Measurements from ENCODE around the gene MYCL. TPM values are rescaled to one million over a fixed set of nuclear protein-coding genes. Genes with fewer than 3 reads are reported as not detected.

MYCL gene
- total and polyA plus RNA-seq, 10 donors, result 0.90 to 7.3 (median 4.4) TPM

DNA sequence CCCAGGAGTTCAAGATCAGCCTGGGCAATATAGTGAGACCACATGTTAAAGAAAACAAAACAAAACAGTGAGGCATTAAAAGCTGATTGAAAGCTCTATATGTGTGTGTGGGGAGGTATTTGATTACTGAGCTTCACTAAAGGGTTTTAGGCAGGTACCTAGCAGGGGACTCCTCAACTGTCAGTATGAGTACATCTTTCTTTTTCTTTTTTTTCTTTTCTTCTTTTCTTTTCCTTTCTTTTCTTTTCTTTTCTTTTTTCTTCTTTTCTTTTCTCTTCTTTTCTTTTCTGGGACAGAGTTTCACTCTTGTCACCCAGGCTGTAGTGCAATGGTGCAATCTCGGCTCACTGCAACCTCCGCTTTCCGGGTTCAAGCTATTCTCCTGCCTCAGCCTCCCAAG lies 8.5 kb upstream of the MYCL start:
- DNase-seq, result no peak
- peaks cover 0 to 27% (median 0%) of the 10 kb centered on the region in 7 donors for H3K27me3 ChIP-seq (replicated peaks in 1 of 7)
- H3K9me3 ChIP-seq, result peaks cover 0 to 18% (median 14%) of the 10 kb centered on the region in 8 donors
- TF ChIP-seq POLR2A (IDR thresholded peaks at IDR 0.05) (no peak), POLR2AphosphoS5 (IDR thresholded peaks at IDR 0.05) (no peak)
- TF ChIP-seq, protein P1, sequence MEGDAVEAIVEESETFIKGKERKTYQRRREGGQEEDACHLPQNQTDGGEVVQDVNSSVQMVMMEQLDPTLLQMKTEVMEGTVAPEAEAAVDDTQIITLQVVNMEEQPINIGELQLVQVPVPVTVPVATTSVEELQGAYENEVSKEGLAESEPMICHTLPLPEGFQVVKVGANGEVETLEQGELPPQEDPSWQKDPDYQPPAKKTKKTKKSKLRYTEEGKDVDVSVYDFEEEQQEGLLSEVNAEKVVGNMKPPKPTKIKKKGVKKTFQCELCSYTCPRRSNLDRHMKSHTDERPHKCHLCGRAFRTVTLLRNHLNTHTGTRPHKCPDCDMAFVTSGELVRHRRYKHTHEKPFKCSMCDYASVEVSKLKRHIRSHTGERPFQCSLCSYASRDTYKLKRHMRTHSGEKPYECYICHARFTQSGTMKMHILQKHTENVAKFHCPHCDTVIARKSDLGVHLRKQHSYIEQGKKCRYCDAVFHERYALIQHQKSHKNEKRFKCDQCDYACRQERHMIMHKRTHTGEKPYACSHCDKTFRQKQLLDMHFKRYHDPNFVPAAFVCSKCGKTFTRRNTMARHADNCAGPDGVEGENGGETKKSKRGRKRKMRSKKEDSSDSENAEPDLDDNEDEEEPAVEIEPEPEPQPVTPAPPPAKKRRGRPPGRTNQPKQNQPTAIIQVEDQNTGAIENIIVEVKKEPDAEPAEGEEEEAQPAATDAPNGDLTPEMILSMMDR (IDR thresholded peaks at IDR 0.05 in 8 of 11, conservative IDR thresholded peaks at IDR 0.05 in 3 of 11), result no peak
- H3K36me3 ChIP-seq, result no peaks in the 10 kb centered on the region
- H3K4me1 ChIP-seq, result peaks cover 0 to 4% (median 0%) of the 10 kb centered on the region in 6 donors
- intact Hi-C loops (cut with DNase I; ENCODE audit: low total_unique reads), result loop anchor here (10.0 kb wide), 1 partner anchor 115 kb away; no protein-coding TSS in a partner anchor
- 92 to 99% (median 94%) methylated on average over 3 of the region's 3 CpGs for WGBS, 5 donors
- H3K27ac ChIP-seq, result no peak overlapping the region
- H3K4me3 ChIP-seq, result no peak overlapping the region

DNA sequence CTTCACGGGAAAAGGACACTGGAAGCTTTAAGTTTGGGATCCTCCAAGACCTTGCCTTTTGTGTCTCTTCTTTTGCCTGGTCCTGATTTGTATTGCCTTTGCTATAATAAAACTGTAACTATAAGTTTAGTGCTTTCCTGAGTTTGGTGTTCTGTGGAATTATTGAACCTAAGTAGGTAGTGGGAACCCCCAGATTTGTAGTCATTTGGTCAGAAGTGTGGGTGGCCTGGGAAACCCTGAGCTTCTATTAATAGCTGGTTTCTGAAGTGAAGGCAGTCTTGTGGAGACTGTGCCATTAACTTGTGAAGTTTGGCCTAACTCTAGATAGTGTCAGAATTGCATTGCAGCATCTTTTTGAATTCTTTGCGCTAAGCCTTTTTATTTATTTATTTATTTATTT lies 6.8 kb upstream of the MYCL start:
- intact Hi-C loops (cut with DNase I; ENCODE audit: low total_unique reads), result no loop called here
- Histone ChIP-seq H3K9me3 (peaks cover 0 to 18% (median 14%) of the 10 kb centered on the region in 8 donors), H3K36me3 (no peaks in the 10 kb centered on the region), H3K27me3 (replicated peaks in 1 of 7) (peaks cover 0 to 44% (median 0%) of the 10 kb centered on the region in 7 donors), H3K4me1 (peaks cover 0 to 4% (median 0%) of the 10 kb centered on the region in 6 donors), H3K27ac (no peak overlapping the region), H3K4me3 (no peak overlapping the region)
- no peak for DNase-seq
- 81 to 97% (median 93%) methylated on average over 2 of the region's 2 CpGs for WGBS, 5 donors
- TF ChIP-seq, protein P1 (IDR thresholded peaks at IDR 0.05 in 8 of 11, conservative IDR thresholded peaks at IDR 0.05 in 3 of 11), result no peak
- no peak for TF ChIP-seq POLR2A (IDR thresholded peaks at IDR 0.05)

DNA sequence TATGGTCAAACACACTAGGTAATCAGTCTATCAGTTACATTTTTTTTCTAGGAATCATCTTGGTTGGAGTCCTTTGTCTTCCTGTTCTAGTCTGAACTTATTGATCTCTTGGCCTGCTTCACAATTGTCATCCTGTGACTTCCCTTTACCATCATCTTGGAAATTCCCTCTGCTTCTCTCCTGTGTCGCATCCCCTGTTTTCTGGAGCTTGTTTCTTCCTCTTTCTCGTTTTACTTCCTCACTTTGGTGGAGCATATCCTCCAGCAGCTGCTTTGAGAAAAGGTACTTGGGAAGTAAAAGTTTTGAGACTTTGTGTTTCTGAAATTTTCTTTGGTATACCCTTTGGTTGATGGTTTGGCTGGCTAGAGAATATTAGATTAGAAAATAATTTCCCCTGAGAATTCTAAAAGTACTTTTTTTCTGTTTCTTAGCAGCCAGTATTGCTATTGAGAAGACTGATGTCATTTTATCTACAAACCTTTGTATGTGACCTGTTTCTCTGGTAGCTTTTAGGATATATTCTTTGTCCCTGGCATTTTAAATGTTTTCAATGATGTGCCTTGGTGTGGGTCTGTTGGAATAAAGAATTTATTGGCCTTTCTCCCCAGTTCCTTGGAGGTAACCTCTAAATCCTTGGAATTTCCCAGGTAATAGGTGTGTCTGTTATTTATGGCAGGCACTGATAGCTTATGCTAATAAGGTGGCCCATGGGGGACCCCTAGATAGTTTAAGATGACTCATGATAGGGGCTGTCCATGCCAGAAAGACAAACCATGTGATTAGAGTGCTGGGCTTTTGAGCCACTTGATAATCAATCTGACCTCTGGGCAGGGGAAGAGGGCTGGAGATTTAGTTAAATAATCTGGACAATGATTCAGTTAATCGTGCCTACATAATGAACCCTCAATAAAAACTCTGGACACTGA lies 6.1 kb upstream of the MYCL start:
- no peak for DNase-seq
- Histone ChIP-seq H3K4me1 (peaks cover 0 to 5% (median 1%) of the 10 kb centered on the region in 6 donors), H3K4me3 (no peak overlapping the region), H3K36me3 (no peaks in the 10 kb centered on the region), H3K27ac (no peak overlapping the region), H3K27me3 (replicated peaks in 1 of 7) (peaks cover 0 to 52% (median 4%) of the 10 kb centered on the region in 7 donors), H3K9me3 (peaks cover 0 to 18% (median 14%) of the 10 kb centered on the region in 8 donors)
- 15 to 48% (median 41%) methylated on average over 3 of the region's 3 CpGs for WGBS, 5 donors
- intact Hi-C loops (cut with DNase I; ENCODE audit: low total_unique reads), result no loop called here
- no peak for TF ChIP-seq POLR2A (IDR thresholded peaks at IDR 0.05)
- no peak for TF ChIP-seq POLR2AphosphoS5 (IDR thresholded peaks at IDR 0.05)
- TF ChIP-seq, protein P1 (IDR thresholded peaks at IDR 0.05 in 8 of 11, conservative IDR thresholded peaks at IDR 0.05 in 3 of 11), result no peak

DNA sequence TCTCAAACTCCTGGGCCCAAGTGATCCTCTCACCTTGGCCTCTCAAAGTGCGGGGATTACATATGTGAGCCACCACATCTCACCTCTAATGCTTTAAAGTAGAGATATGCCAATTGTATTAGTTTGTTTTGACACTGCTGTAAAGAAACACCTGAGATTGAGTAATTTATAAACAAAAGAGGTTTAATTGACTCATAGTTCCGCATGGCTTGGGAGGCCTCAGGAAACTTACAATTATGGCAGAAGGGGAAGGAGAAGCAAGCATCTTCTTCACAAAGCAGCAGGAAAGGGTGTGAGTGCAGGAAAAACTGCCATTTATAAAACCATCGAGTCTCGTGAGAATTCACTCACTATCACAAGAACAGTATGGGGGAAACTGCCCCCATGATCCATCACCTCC lies 3.5 kb upstream of the MYCL start:
- 55 to 80% (median 60%) methylated on average over 4 of the region's 4 CpGs for WGBS, 5 donors
- Histone ChIP-seq H3K4me3 (no peak overlapping the region), H3K9me3 (peaks cover 0 to 18% (median 14%) of the 10 kb centered on the region in 8 donors), H3K27me3 (replicated peaks in 1 of 7) (peaks cover 4 to 63% (median 30%) of the 10 kb centered on the region in 7 donors), H3K36me3 (no peaks in the 10 kb centered on the region), H3K27ac (no peak overlapping the region), H3K4me1 (peaks cover 5 to 28% (median 21%) of the 10 kb centered on the region in 6 donors)
- TF ChIP-seq POLR2AphosphoS5 (IDR thresholded peaks at IDR 0.05), result no peak
- TF ChIP-seq, protein P1 (IDR thresholded peaks at IDR 0.05 in 8 of 11, conservative IDR thresholded peaks at IDR 0.05 in 3 of 11), result no peak
- TF ChIP-seq POLR2A (IDR thresholded peaks at IDR 0.05), result no peak
- intact Hi-C loops (cut with DNase I; ENCODE audit: low total_unique reads), result no loop called here
- DNase-seq, result no peak

Measured in spleen (tissue), 11 donors.